Hepatic stellate cell (primary cell): ENCODE results near the gene MEP1A.
"Not testable (repeated sequence)": the region's sequence is repeated elsewhere in the genome, so short reads cannot be mapped to it uniquely, and the experiment has no call there.

Experiments
- DNase-seq: peaks from one replicate; pipeline ENCODE4 v3.0.0; 2011; ENCODE audit warnings: low spot score

MEP1A gene

DNA sequence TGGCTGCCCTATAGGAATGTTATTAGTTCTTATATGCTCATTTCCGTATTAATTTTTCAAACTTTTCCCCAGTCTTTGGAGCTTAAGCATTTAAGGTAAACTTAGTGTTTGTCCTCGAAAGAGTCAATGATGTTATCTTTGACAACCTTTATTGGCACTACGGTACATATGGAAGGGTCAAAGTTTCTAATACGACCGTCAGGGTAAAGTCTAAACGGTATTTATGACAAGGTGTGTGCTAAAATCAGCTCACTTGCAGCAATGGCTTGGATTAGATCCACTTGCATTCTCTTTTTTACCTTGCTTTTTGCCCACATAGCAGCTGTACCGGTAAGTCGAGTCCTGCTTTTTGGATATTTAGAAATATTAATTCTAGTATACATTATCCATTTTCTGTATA lies at the start of gene MEP1A:
MEP1A (plus strand) TSS at position 252 of the 400 bp plus-strand sequence; CDS start at position 262, 10 bp downstream.
- no peak for DNase-seq

- no peak for DNase-seq
These were observed 49.6 kb upstream of the MEP1A start for GRCh38 chr6:46743425-46744158.

DNA sequence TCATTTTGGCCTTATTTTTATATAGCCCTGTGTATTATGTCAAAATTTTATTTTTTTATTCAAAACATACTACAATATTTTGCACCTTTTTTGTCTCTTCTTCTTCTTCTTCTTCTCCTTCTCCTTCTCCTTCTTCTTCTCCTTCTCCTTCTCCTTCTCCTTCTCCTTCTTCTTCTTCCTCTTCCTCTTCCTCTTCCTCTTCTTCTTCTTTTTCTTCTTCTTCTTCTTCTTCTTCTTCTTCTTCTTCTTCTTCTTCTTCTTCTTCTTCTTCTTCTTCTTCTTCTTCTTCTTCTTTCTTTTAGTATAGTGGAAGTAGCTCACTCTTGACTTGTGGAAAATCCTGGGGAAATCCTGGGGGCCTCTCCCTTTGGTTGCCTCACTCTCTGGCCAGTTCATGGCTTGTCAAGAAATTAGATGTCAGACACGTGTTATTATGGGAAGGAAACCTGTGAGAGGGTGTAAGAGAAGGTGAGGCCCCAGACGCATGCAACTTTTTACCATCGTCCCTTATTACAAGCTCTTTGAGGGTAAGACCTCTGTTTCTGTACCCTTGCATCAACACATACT lies 48.9 kb upstream of the MEP1A start:
- DNase-seq, result not testable (repeated sequence)

DNA sequence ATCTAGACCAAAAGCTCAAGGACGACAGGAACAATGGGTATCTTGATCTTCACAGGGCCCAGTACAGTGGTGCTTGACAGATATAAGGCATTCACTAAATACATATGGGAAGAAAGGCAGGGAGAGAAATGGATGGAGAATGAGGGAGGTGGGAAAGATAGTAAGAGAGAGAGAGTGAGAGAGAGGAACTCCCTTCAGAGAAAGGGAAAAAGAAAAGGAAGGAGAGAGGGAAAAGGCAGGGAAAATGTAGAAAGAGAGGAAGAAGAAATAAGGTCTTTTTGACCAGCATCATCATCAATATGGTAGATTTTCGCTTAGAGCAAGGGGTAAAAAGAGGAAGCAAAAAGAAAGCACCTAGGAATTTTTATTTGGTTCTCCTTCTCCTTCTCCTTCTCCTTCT lies 47.2 kb upstream of the MEP1A start:
- no peak for DNase-seq

- no peak for DNase-seq
These were observed 46.5 kb upstream of the MEP1A start, which contains the start of gene ANKRD66 for GRCh38 chr6:46746696-46747095. Gene ANKRD66 (plus strand): TSS chr6:46746933. CDS start chr6:46751949, 5,016 bp downstream.

DNA sequence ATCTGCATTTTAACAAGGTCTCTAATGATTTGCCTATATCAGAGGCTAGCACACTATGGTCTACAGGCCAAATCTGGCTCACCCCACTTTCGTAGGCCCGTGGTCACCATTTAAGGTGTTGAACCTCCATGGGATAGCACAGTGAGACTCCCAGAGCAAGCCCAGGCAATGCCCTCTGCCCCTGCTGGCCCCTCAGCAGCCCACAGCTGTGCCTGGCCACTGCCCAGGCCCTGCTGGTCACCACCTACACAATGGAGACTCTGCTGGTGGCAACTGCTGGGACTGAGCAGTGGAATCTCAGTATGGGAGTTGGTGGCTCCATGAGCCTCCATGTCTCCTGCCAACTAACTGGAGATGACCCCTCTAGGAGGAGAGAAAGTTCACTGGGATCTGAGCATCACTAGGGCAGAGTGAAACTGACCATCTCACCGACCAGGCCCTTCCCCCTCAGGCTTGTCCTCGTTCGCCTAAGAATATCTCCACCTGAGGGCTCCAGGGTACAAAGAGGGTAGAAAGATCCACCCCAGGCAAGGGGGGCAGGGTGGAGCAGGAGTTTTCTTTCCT lies 44.2 kb upstream of the MEP1A start:
- DNase-seq, result no peak

- DNase-seq, result no peak
These were observed 43.5 kb upstream of the MEP1A start for GRCh38 chr6:46749731-46750130.

GRCh38 chr6:46751658-46752057 lies 41.5 kb upstream of the MEP1A start:
- no peak for DNase-seq

DNA sequence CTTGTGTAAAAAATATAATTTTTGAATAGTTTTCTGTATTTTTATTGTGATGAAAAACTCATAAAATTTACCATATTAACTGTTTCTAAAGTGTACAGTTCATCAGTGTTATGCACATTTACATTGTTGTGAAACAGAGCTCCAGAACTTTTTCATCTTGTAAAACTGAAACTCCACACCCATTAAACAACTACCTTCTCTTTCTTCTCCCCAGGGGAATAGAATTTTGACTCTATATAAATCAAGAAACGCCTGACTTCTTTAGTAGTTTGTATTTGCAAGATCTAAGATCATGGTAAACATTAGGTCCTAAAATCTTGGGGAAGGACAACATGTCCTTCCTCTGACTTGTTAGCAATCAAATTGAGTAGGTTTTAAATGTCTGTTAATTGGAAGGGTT lies 37.3 kb upstream of the MEP1A start:
- no peak for DNase-seq

GRCh38 chr6:46756469-46757213 lies 36.5 kb upstream of the MEP1A start:
- DNase-seq, result no peak

- no peak for DNase-seq
These were observed 36.0 kb upstream of the MEP1A start for GRCh38 chr6:46757214-46757596.

DNA sequence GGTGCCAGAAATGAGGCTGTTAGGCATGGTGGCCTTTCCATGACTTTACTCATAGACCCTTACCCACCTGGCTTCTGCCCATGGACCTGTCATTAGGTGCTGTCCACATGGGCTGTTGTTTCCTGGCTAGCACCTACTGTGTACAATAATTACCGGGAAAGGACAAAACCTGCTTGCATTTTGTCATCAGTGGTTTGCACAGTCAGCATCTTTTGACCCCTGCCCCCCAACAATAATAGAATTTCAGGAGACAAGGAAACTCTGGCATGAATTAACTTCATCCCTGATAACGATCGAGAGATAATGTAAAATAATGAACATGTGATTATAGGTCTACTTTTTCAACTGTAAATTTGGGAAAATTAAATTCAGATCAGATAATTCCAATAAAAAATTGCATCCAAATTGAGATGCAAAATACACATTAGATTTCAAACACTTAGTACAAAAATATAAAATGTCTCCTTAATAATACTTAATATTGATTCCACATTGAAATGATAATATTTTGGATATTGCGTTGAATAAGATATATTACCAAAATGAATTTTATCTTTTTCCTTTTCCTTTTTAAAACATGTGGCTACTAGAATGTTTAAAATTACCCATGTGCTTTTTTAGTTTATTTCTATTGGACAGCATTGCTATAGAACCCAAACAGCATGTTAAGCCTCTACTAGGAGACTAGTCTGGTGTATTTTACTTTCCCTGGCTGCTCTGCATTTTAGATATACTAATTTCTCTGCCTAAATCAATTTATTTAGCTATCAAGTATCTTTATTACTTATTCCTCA lies 34.0 kb upstream of the MEP1A start:
- no peak for DNase-seq

GRCh38 chr6:46760925-46761324 lies 32.3 kb upstream of the MEP1A start:
- no peak for DNase-seq

GRCh38 chr6:46763466-46763865 lies 29.7 kb upstream of the MEP1A start:
- no peak for DNase-seq

DNA sequence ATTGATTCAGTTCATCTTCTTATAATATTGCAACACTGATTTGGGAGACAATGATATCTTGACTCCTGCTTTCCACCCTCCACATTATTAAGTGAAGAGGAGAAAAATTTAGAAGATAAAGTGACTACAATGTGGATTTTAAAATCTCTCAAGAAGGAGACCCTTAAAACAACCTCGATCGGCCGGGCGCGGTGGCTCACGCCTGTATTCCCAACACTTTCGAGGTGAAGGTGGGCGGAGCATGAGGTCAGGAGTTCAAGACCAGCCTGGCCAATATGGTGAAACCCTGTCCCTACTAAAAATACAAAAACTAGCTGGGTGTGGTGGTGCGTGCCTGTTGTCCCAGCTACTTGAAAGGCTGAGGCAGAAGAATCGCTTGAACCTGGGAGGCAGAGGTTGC lies 28.9 kb upstream of the MEP1A start:
- not testable (repeated sequence) for DNase-seq

DNA sequence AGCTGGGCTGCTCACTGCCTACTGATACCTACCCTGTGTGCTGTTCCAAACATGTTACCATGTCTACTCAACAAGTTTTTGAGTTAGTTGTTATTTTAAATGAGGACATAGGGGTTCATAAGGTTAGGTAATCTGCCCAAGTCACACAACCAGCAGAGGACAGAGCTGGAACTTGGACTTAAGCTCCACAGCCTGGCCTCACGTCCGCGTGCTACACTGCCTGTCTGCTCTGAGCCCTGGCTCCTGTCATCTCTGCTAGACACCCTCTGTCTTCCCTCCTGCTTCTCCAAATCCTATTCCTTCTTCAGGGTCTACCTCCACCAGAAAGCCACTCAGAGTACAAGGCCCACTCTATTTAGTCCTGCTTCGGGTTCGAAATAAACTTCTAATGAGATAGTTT lies 28.2 kb upstream of the MEP1A start:
- no peak for DNase-seq

DNA sequence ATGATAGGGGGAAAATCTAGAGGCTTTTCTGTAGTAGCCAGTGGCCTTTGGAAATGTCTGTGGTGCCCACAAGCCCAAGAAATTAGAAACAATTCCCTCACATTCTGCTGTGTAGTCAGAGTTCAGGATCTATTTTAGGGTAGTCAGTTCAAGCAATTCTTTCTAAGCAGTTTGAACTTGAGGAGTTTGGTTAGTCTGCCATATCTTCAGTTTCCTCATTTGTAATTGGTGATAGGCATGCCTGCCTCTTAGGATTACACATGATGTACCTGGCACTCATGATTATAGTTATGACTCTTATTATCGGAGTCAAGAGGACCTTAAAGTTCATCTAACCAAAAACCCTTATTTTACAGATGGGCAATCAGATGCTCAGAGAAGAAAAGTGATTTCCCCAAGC lies 21.2 kb upstream of the MEP1A start:
- DNase-seq, result no peak

DNA sequence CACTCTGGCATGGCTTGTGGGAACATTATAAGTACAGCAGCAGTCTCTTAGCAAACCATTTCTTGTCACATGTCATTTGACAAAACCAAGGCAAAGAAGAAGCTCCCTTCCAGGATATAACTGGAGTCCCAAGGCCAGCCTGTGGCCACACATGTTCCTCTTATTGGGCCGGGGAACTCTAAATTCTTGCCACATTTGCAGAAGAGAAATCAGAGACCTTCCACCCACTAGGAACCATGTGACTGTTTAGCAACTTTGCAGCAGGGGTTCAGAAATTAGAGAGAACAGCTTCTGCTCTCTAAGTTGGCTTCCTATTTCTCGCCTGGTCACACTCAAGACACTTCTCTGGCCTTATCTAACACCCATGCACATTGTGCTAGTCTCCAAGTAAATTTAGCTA lies 20.4 kb upstream of the MEP1A start:
- DNase-seq, result no peak

- no peak for DNase-seq
These were observed 19.9 kb upstream of the MEP1A start for GRCh38 chr6:46773201-46773855.

DNA sequence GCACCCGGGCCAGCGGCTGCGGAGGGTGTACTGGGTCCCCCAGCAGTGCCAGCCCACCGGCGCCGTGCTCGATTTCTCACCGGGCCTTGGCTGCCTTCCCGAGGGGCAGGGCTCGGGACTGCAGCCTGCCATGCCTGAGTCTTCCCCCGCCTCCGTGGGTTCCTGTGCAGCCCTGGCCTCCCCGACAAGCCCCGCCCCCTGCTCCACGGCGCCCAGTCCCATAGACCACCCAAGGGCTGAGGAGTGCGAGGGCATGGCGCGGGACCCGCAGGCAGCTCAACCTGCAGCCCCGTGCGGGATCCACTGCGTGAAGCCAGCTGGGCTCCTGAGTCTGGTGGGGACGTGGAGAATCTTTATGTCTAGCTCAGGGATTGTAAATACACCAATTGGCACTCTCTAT lies 18.5 kb upstream of the MEP1A start:
- DNase-seq, result not testable (repeated sequence)

GRCh38 chr6:46776070-46776712 lies 17.0 kb upstream of the MEP1A start:
- no peak for DNase-seq
